Stimulated activated CD8-positive, alpha-beta memory T cell treated with anti-CD3 and anti-CD28 coated beads, Interleukin-12 subunit alpha, Interleukin-12 subunit beta, amount 100 ng/mL, for 4 hours (primary cell): ENCODE measurements around the gene MYO1B.
"Not testable (repeated sequence)": the region's sequence is repeated elsewhere in the genome, so short reads cannot be mapped to it uniquely, and the experiment has no call there.

Source experiments
- DNase-seq: peaks from one replicate; pipeline ENCODE4 v3.0.0-alpha.2; 2020; ENCODE audit warnings: low read depth

Gene MYO1B

DNA sequence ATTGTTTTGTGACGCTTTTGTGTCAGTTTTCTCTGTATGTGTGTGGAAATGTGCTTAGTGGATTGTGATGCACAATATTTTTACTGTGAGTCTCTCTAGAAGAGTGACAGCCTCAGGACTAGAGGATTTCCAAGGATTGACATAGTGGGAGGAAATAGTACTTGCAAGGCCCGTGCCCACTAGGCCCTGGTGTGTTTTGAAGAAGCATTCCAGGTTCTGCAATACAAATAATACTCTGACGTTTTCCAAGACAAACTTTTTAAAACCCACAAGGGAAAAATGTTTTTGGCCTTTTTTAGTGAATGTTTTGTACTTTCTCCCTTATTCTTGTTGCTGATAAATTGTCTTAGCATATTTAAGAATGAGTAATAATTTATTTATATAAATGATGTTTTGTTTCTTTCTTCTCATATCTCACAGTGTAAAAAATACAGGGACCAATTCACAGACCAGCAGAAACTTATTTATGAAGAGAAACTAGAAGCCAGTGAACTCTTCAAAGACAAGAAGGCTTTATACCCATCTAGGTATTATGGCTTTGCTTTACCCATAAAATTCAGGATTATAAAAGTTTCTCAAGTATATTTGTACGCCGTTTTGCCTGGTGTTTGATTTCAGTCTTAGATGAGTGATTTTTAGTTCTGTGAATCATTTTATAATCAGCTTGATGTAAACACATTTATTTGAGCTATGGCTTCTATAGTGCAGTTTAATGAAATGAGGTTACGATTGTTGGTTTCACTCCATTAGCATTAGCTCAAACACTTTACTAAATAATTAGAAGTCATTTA is 165.6 kb downstream of the MYO1B start:
- DNase-seq: no peak

DNA sequence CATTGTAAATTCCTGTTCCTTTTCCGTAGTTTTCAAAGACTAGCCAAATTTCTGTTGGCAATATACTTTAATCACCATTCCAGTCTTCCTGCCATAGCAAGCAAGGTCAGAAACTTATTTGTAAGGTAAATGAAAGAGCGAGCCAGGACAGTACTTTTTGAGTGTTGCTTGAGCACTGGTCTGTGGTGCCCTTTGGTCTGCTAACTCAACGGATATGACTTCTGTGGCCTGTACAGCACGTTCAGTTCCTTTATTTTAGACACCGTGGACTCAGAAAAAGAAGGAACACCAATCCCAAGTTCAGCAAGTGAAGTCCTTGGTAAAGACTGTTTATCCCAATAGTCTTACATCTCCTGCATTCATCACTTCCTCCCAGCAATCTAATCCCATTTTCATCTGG is 166.3 kb downstream of the MYO1B start:
- DNase-seq: no peak

DNA sequence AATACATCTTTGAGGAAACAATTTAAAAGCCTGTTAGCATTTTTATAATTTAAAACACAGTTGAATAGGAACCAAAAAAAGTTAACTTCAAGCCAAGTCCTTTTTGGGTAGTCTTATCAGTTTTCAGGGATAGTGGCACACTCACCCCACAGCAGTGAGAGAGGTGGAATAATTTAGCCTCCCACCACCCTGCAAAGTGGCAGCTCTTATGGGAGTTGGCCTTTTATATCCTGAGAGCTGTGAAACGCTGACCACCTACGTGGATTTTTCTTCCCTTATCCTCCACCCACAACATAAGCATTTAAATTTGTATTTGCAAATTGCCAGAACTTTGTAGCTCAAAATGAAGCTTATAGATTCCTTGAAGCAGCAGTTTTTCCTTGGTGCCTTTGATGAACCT is 167.1 kb downstream of the MYO1B start:
- DNase-seq: no peak

DNA sequence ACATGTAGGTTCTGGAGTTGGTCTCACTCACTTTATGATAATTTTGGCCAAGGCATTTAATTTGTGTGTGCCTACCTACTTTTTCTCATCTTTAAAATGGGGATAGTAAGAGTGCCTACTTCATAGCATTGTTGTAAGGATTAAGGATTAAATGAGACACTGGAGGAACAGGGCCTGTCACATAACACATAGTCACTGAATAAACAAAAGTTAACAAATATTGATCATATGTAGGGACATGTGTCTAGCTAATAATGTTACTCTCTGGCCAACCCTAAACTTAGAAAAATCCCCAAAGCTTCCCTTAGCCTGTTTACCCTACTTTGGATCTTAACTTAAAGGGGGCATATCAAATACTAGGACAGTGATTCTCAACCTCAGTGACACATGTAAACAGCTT is 169.9 kb downstream of the MYO1B start:
- DNase-seq: no peak

DNA sequence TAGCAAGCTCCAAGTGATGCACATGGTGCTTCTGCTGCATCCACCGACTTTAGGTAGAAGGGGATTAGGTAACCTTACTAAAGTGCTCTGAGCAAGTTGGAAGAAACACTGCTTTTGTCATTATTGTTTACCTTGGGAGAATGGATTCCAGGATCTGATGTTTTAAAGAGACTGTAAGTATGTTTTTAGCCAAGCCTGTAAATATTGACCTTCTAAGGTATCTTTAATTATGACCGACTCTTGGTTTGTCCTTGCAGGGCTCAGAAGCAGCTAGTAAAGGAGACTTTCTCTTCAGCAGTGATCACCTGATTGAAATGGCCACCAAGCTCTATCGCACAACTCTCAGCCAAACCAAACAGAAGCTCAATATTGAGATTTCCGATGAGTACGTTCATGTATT is 170.7 kb downstream of the MYO1B start:
- no peak for DNase-seq

DNA sequence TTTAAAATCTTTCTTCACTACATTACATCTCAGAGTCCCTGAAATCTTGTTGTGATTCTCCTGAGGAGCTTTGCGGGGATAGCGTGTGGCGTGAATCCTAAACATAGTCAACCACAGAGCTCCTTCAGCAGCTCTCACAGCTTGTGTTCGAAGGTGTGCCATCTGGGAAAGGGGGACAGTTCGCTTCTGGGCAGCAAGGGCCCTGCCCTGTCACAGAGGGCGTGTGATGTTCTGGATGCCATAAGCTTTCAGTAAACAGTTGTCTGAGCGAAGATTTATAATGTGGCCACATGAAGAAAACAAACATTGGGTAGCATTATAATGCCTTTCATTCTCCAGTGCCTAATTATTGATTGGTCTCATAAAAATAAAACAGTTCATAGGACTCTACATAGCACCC is 172.5 kb downstream of the MYO1B start:
- DNase-seq: no peak

DNA sequence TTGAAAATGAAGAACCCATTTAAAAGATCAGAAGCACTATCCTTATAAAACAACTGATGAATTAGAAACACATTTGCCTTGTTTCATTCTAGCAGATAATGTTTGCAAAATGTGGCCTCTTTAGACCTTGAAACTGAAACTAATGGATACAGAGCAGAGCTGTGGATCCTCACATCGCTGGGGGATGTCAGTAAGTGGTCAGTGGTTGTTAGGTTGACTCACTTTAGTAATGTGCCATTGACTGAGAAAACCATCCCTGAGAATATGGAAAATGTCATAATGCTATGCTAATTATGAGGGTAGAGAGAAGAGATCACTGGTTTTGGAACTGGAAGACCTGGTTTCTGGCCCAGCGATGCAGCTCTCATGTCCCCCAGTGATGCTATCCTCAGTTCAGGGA is 176.7 kb downstream of the MYO1B start:
- no peak for DNase-seq

DNA sequence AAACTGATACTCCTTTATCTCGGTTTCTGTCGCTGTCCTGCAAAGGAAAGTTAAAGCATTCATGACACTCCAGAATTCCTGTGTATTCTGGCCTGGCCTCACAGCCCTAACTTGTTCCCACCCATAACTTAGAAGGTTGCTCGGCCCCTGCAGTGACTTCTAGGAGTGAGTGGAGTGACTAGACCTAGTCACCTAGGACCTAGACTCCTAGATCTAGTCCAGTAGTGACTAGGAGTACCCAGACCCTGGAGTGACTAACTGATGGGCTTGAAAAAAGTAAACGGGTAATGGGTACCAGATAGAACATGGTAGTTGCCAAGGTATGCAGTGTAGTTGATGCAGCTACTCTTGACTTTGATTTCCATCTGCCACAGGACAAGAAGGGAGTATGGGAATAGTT is 181.8 kb downstream of the MYO1B start:
- no peak for DNase-seq

DNA sequence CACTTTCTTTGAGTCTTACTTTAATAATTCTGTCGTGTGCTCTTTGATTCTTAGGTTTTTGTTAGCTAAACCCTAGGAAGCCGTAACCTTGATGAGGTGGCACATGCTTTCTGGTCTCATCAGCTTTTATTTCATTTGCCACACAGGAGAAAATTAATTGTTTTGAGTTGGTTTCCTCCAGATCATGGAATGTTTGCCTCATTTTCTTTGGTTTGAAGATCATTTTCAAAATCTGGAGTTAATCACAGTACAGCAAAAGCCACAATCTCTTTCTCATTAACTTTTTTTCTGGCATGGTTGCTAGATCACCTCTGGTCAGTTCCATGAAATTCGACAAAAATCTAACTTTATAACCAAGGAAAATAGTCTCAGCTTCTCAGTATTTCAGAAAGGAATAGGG is 182.9 kb downstream of the MYO1B start:
- DNase-seq: no peak

DNA sequence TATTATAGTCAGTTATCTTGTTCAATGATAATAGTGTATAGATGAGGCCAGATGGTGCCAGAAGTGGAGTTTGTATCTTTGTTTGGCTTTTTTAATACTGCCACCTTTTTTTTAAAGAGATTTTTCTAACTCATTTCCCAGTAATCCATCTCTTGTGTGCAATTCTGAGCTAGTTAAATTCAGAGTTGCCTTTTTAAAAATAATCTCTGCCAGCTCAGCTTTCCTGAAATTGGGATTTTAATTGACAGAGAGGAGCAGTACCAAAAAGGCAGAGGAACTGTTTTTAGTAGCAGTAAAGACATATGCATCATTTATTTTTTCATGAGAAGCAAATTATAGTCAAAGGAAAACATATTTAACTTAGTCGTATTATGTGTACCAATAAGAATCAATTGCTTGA is 185.3 kb downstream of the MYO1B start:
- DNase-seq: no peak

DNA sequence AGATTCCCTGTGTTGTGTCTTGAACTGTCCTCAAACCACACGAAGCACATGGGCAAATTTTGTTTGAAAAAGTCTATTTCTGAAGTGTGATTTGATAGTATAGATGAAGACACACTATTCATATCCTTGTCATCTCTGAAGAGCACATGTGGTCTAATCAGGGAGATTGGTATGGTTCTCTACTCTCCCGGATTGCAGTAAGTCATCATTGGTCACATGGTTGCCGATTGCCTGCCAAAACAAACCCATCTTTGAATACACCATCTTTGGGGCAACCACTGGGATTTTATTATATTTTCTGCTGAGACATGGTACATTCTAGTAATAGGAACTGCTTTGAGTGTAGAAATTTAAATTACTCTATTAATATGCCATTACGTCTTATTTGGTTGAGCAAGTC is 186.9 kb downstream of the MYO1B start:
- no peak for DNase-seq

DNA sequence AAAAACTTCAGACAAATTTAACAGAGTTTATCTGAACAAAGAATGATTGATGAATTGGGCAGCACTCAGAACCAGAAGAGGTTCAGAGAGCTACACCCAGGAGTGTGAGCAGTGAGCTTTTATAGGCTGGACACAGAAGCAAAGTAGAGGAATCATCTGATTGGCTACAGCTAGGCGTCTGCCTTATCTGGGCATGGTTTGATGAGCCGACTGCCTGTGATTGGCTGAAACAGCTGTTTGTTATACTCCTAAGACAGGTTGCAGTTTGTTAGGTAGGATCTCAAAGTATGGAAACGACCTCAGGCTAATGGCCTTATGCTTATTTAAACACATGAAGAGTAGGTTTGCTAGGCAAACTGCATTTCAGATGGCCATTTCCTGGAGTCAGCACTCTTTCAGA is 188.9 kb downstream of the MYO1B start:
- DNase-seq: no peak

DNA sequence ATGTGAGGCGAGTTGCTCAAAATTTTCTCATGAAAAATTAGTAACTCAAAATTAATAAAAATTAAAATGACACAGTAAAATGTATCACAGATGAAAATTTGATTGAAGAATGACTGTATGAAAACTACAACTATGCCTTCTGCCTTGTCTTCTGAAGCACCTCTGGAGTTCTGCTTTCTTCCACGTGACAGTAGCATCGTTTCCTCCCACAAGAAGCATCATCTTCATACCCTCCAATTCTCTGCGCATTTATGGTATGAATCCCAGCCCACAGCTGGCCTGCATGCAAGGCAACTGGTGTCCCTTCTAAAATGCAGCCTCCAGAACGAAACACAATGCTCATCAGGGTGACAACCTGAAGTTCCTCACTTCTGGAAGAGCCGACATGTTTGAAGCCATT is 189.9 kb downstream of the MYO1B start:
- DNase-seq: no peak

DNA sequence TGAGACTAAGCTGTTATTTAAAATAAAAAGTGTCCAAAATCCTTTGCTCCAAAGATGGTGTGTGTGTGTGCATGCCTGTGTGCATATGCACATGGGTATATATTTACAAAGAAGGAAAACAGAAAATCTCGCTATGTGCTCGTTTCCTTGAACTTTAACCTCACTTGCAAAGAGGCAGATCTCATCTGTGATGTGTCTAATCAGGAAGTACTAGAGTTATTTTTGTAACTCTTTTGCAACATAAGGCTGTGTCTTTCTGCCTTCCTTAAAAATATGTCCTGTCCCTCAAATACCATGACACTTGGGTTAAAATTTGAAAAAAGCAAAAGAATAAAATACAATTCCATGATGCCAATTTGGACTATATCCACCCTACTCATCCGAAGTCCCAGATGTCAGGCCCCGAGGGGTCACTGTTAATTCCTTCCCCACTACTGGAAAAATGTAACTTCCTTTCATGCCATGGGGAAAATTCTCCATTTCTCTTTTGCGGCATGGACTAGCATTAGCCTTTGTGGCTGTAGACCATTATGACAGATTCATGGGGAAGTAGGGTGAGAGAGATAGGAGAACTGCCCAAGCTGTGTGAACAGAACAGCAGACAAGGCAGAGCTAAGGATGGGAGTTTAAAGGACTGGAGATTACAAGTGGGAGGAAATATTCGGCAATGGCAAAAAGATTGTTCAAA is 191.3 kb downstream of the MYO1B start:
- no peak for DNase-seq

DNA sequence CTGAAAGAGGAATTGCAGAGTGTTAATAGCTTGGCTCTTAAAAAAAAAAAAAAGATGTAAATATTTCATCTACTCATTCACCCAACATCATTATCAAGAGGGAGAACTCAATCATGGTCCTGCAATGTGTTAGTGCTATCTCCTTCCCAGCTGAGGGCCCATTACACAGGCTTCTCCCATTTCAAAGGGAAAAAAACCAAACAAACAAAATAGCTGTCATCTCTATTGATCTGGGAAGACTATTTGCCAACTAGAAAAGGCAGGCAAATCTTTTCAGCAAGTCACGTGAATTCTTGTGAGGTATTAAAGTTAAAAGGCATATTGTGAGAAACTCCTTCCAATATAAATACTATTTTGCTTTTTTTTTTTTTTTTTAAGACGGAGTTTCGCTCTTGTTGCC is 194.3 kb downstream of the MYO1B start:
- no peak for DNase-seq

DNA sequence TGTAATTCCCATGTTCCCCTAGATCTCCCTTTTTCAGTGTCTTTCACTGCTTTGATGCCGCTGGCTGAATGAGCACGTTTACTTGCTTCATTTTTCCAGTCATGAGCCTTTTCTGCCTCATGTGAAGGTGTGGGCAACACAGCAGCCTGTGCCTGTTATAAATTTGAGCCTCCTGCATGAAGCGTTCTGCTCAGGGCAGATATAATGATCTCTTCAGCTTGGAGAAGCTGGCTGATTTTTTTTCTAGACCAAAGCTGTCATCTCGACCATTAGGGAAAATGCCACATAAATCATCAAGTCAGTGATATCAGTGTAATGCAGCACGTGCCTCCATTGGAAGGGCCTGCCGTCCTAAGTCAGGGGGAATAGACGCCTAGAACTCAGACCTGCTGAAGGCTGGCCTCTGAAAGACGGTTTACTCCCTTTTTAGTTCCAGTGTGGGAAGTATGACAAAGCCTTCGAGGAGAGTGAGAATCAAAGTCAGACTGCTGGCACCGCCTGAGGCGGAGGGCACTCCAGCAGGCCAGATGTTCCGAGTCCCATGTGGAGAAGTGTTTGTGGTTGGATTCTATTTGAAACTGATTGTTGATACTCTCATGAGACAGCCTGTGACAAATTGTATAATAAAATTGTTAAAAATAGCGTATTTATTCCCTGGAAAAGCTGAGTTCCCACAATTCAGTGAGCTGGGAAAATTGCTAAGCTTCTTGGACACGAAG is 196.5 kb downstream of the MYO1B start:
- no peak for DNase-seq

DNA sequence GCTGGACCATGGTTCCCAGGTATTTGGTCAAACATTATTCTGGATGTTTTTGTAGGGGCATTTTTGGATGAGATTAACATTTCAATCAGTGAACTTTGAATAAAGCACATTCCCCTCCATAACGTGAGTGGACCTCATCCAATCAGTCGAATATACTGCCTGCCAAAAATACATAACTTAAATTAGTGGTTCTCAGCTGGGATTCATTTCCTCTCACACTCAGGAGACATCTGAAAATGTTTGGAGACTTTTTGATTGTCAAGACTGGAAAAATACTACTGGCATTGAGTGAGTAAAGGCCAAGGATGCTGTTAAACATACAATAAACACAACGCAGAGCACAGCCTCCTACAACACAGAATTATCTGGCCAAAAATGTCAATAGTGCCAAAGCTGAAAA is 198.2 kb downstream of the MYO1B start:
- no peak for DNase-seq

DNA sequence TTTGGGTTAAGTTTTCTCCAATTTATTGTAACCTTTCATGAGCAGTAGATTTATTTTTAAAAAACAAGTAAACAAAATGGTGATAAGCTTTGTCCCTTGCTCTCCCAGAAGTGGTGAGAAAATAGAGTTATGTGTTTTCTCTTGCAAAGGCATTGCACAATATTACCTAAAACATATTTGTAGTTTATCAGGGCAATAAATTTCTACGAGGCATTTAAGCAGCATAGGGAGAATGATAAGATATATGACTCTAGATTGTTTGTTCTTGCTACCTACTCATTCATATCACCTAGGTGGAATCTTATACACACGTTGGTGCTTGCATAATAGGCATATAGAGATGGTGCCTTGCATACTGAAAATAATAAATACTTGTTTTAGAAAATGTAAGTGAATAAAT is 201.7 kb downstream of the MYO1B start:
- DNase-seq: no peak

DNA sequence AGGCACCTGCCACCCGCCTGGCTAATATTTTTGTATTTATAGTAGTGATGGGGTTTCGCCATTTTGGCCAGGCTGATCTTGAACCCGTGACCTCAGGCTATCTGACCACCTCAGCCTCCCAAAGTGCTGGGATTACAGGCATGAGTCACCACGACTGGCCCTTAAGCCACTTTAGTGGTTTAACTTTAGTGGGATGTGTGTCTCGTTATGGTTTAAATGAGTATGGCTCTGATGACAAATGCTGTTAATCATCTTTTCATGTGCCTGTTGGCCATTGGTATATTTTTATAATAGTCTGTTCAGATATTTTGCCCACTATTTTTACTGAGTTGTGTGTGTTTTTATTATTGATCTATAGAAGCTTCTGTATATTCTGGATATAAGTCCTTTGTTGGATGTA is 205.9 kb downstream of the MYO1B start:
- DNase-seq: no peak

DNA sequence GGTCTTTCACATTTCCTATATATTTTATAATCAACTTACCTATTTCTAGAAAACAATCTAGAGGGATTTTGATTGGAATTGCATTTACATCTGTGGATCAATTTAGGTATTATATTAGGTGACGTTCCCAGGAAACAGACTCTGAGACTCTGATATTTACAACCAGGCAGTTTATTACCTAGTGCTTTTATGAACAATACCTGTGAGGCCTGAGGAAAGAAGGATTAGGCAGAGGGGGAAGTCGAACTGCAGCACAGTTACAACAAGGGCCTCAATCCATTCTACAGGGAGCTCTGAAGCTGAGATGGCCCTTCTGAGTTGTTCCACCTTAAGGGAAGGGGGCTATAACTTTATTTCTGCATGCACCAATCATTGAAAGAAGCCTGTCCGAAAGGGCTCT is 206.9 kb downstream of the MYO1B start:
- DNase-seq: no peak

DNA sequence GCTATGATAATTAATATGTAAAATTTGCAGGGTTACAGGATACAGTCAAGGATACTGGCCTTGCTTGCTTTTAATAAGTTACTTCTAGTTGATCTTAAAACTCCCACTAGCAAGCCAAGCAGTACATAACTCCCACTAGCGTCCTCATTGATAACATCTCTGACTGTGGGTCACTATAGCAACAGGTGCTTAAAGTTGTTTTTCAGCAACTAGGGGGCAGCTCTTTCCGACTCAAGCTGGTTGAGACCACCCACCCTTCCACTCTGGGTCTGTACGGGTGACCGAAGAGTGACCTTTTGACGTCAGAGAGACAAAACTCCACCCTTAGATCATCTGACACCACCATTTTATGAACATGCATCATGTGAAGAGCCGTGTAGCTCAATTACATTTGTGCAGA is 208.6 kb downstream of the MYO1B start:
- no peak for DNase-seq

DNA sequence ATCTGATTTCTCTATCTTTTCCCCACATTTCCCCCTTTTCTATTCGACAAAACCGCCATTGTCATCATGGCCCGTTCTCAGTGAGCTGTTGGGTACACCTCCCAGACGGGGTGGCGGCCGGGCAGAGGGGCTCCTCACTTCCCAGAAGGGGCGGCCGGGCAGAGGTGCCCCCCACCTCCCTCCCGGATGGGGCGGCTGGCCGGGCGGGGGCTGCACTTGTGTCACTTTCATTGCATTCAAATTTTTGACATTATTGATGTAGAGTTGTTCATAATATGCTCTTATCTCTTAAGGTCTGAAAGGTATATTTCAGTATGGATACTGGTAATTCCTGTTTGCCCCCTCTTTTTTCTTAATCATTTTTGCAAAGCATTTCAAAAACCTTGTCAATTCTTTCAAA is 211.3 kb downstream of the MYO1B start:
- DNase-seq: not testable (repeated sequence)

DNA sequence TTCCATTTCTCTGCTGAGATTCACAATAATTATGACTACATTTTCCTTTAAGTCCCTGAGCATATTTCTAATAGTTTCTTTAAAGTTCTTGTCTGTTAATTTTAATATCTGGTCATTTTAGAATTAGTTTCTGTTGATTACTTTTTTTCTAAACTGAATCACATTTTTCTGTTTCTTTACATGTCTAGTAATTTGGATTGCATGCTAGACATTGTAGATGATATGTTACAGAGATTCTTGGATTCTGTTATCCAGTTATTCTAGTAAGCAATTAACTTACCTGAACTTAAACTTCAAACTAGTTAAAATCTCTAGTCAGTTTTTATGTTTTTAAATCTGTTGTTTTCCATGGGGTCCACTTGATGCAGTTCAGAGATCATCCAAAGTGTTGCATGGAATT is 214.0 kb downstream of the MYO1B start:
- DNase-seq: no peak
